PC-9 (cell line): ENCODE measurements around the gene PRRC1. TPM values are rescaled to one million over a fixed set of nuclear protein-coding genes. Genes with fewer than 3 reads are reported as not detected.

Source experiments
- BruUV-seq: library from RNA; stranded (reverse); fragments of 400-500 nt; replicated peaks from 2 replicates; lab custom pipeline; 2021; lab: Mats Ljungman, UMichigan
- CTCF ChIA-PET: fragments of 300-600 bp; sonication (Branson Sonifier 250); formaldehyde crosslinking; loops from one replicate; lab custom pipeline; 2022; ENCODE audit warnings: antibody characterized with exemption; lab: Charles Lee
- POLR2A ChIA-PET: fragments of 300-600 bp; sonication (Branson Sonifier 250); formaldehyde crosslinking; loops from one replicate; lab custom pipeline; 2022; ENCODE audit warnings: antibody characterized with exemption; ENCODE audit not compliant: unreplicated experiment; lab: Charles Lee
- DNase-seq, 2 experiments: peaks; one replicate each; pipeline versions ENCODE4 v3.0.0 to v3.0.0-alpha.2; 2015 to 2022; ENCODE audit warnings: mixed read lengths in 1 of 2
- H2AFZ ChIP-seq: fragments of 200-600 bp; sonication (generic); 2 replicates; pipeline ENCODE4 v1.8.1; 2017; ENCODE audit warnings: antibody characterized with exemption
- H3F3A ChIP-seq: fragments of 200-600 bp; sonication (generic); 2 replicates; pipeline ENCODE4 v1.8.1; 2017; ENCODE audit warnings: antibody characterized with exemption, mild to moderate bottlenecking, low read depth; ENCODE audit not compliant: insufficient read depth
- H3K27ac ChIP-seq: fragments of 200-600 bp; sonication (generic); 2 replicates; pipeline ENCODE4 v1.6.1; 2016; ENCODE audit warnings: mixed run types
- H3K27me3 ChIP-seq: fragments of 200-600 bp; sonication (generic); 2 replicates; pipeline ENCODE4 v1.6.1; 2016; ENCODE audit warnings: low read depth, mixed run types; ENCODE audit not compliant: insufficient read depth
- H3K36me3 ChIP-seq: fragments of 200-600 bp; sonication (generic); 2 replicates; pipeline ENCODE4 v1.6.1; 2016; ENCODE audit warnings: low read depth, mixed run types
- H3K4me1 ChIP-seq: fragments of 200-600 bp; sonication (generic); replicated peaks from 2 replicates; pipeline ENCODE4 v1.6.1; 2016; ENCODE audit warnings: mixed run types; ENCODE audit not compliant: insufficient read depth
- H3K4me2 ChIP-seq: fragments of 200-600 bp; sonication (generic); 2 replicates; pipeline ENCODE4 v1.6.1; 2017; ENCODE audit warnings: mixed run types
- H3K4me3 ChIP-seq: fragments of 200-600 bp; sonication (generic); 2 replicates; pipeline ENCODE4 v1.6.1; 2016; ENCODE audit warnings: mixed run types
- H3K79me2 ChIP-seq: fragments of 200-600 bp; sonication (generic); 2 replicates; pipeline ENCODE4 v1.6.1; 2017; ENCODE audit warnings: low read depth, mixed run types
- H3K9me2 ChIP-seq: fragments of 200-600 bp; sonication (generic); 2 replicates; pipeline ENCODE4 v1.8.1; 2017; ENCODE audit warnings: mild to moderate bottlenecking; ENCODE audit not compliant: insufficient read depth
- H3K9me3 ChIP-seq: fragments of 200-600 bp; sonication (generic); 2 replicates; pipeline ENCODE4 v1.8.1; 2016; ENCODE audit warnings: low read depth; ENCODE audit not compliant: insufficient read depth
- H4K20me1 ChIP-seq: fragments of 200-600 bp; sonication (generic); 2 replicates; pipeline ENCODE4 v1.8.1; 2017; ENCODE audit not compliant: insufficient read depth
- CTCF ChIP-seq: fragments of 200-600 bp; sonication (generic); conservative IDR thresholded peaks from 2 replicates; pipeline ENCODE4 v1.6.1; 2017; ENCODE audit warnings: mixed run types, antibody characterized with exemption, mild to moderate bottlenecking, moderate library complexity
- EZH2 ChIP-seq: fragments of 200-600 bp; sonication (generic); IDR thresholded peaks from 2 replicates; pipeline ENCODE4 v1.8.0; 2017; ENCODE audit warnings: antibody characterized with exemption, low read depth
- intact Hi-C: fragments of 100-400 bp; cut with micrococcal nuclease; formaldehyde crosslinking; loops from one replicate; pipeline ENCODE4 v1.10.0; 2022; ENCODE audit not compliant: unreplicated experiment
- total RNA-seq: library from RNA; stranded (reverse); gene quantifications from 2 replicates; pipeline ENCODE4 v1.2.3, GENCODE V29; 2021

PRRC1 gene
- total RNA-seq, 1 experiment from 2014 or later: 43.7 TPM

GRCh38 chr5:127505905-127506304 lies 11.5 kb upstream of the PRRC1 start:
- CTCF ChIA-PET: no interaction called here

GRCh38 chr5:127506616-127507015 lies 10.8 kb upstream of the PRRC1 start:
- Histone ChIP-seq H3F3A (no peaks in the 10 kb centered on the region), H2AFZ (no peak overlapping the region), H3K4me1 (no peaks in the 10 kb centered on the region), H3K9me2 (no peaks in the 10 kb centered on the region), H3K27me3 (0 out of 2 replicates have a peak, but pooled peaks cover 3% of the 10 kb centered on the region), H3K79me2 (no peaks in the 10 kb centered on the region), H3K4me3 (no peak overlapping the region), H3K27ac (no peak overlapping the region), H3K4me2 (no peak overlapping the region), H3K36me3 (no peaks in the 10 kb centered on the region), H3K9me3 (no peaks in the 10 kb centered on the region), H4K20me1 (no peaks in the 10 kb centered on the region)
- DNase-seq: no peak
- no TSS peak for BruUV-seq
- intact Hi-C loops: no loop called here
- ChIA-PET CTCF (interaction anchor here (0.6 kb wide), 1 partner anchor 833 kb away, joined by 16 read pairs; no protein-coding TSS in a partner anchor), POLR2A (interaction anchor here (0.6 kb wide), 1 partner anchor 771 kb away, joined by 4 read pairs; no protein-coding TSS in a partner anchor)
- TF ChIP-seq EZH2 (no peak), CTCF (no peak)

More at GRCh38 chr5:127505905-127506304, 11.5 kb upstream of the PRRC1 start:
- H3K9me2 ChIP-seq: no peaks in the 10 kb centered on the region
- no TSS peak for BruUV-seq
- H3K4me3 ChIP-seq: no peak overlapping the region
- H3K79me2 ChIP-seq: no peaks in the 10 kb centered on the region
- no peaks in the 10 kb centered on the region for H3K9me3 ChIP-seq
- H3K4me1 ChIP-seq: no peaks in the 10 kb centered on the region
- H4K20me1 ChIP-seq: no peaks in the 10 kb centered on the region
- no peak overlapping the region for H3K27ac ChIP-seq
- H3K27me3 ChIP-seq: 0 out of 2 replicates have a peak, but pooled peaks cover 3% of the 10 kb centered on the region
- H3K36me3 ChIP-seq: no peaks in the 10 kb centered on the region
- no peak overlapping the region for H2AFZ ChIP-seq
- DNase-seq: no peak
- TF ChIP-seq EZH2: no peak
- no peak for TF ChIP-seq CTCF
- POLR2A ChIA-PET: no interaction called here
- no peaks in the 10 kb centered on the region for H3F3A ChIP-seq
- intact Hi-C loops: no loop called here
- H3K4me2 ChIP-seq: no peak overlapping the region

- no peaks in the 10 kb centered on the region for H3K9me2 ChIP-seq
- no peaks in the 10 kb centered on the region for H3K36me3 ChIP-seq
- POLR2A ChIA-PET: no interaction called here
- no peak overlapping the region for H3K4me2 ChIP-seq
- H3F3A ChIP-seq: no peaks in the 10 kb centered on the region
- H2AFZ ChIP-seq: no peak overlapping the region
- no TSS peak for BruUV-seq
- H3K4me3 ChIP-seq: no peak overlapping the region
- CTCF ChIA-PET: no interaction called here
- 0 out of 2 replicates have a peak, but pooled peaks cover 3% of the 10 kb centered on the region for H3K27me3 ChIP-seq
- H3K9me3 ChIP-seq: no peaks in the 10 kb centered on the region
- no peak overlapping the region for H3K27ac ChIP-seq
- no peaks in the 10 kb centered on the region for H3K79me2 ChIP-seq
- intact Hi-C loops: no loop called here
- DNase-seq: no peak
- H3K4me1 ChIP-seq: no peaks in the 10 kb centered on the region
- TF ChIP-seq CTCF: no peak
- no peak for TF ChIP-seq EZH2
- H4K20me1 ChIP-seq: no peaks in the 10 kb centered on the region
Observed at GRCh38 chr5:127508644-127509373, 8.6 kb upstream of the PRRC1 start.
